Endothelial cell of umbilical vein (primary cell): ENCODE results near the gene CHCHD10. TPM values are rescaled to one million over a fixed set of nuclear protein-coding genes. Genes with fewer than 3 reads are reported as not detected.

ENCODE experiments used
- BruUV-seq: library from RNA; stranded (reverse); fragments of 400-500 nt; replicated peaks from 2 replicates; lab custom pipeline; 2021; lab: Mats Ljungman, UMichigan
- CTCF ChIA-PET: fragments of 300-600, 350-600 bp; sonication (Branson Sonifier 250); formaldehyde crosslinking; loops from one replicate; lab custom pipeline; 2021; ENCODE audit warnings: antibody characterized with exemption, inconsistent platforms; lab: Charles Lee
- POLR2A ChIA-PET: fragments of 300-600, 350-600 bp; sonication (Branson Sonifier 250); formaldehyde crosslinking; loops from one replicate; lab custom pipeline; 2021; ENCODE audit warnings: antibody characterized with exemption, inconsistent platforms; lab: Charles Lee
- DNase-seq: peaks from one replicate; pipeline ENCODE4 v3.0.0-alpha.2; 2011; ENCODE audit warnings: low read depth, low spot score
- FAIRE-seq: peaks from 2 replicates; lab custom pipeline; 2011; peaks lifted over from hg19 to GRCh38; lab: Jason Lieb, UNC
- H2AFZ ChIP-seq: 2 replicates; pipeline ENCODE4 v1.6.0; 2012; ENCODE audit warnings: low read depth, low read length, control low read depth, inconsistent platforms
- H3K27ac ChIP-seq: 2 replicates; pipeline ENCODE4 v1.5.1; 2011; ENCODE audit warnings: low read depth, mild to moderate bottlenecking, control low read depth, low read length, moderate library complexity; ENCODE audit not compliant: insufficient read depth
- H3K27me3 ChIP-seq, 2 experiments: 2 replicates each; pipeline versions ENCODE4 v1.6.0 to v1.6.1; 2011; ENCODE audit warnings: low read length in 2 of 2, mixed read lengths in 1 of 2; ENCODE audit not compliant: control insufficient read depth in 2 of 2, insufficient read depth in 2 of 2
- H3K36me3 ChIP-seq, 2 experiments: 2 replicates in 1 of 2; 3 replicates in 1 of 2; pipeline ENCODE4 v1.5.1; 2011; ENCODE audit warnings: low read length in 2 of 2, mild to moderate bottlenecking in 1 of 2, moderate library complexity in 1 of 2; ENCODE audit not compliant: control insufficient read depth in 2 of 2, insufficient read depth in 2 of 2; ENCODE audit errors: extremely low read depth in 1 of 2
- H3K4me1 ChIP-seq: 3 replicates; pipeline ENCODE4 v1.5.1; 2011; ENCODE audit warnings: mild to moderate bottlenecking, low read length; ENCODE audit not compliant: control insufficient read depth, insufficient read depth; ENCODE audit errors: extremely low read depth
- H3K4me2 ChIP-seq: 2 replicates; pipeline ENCODE4 v1.6.1; 2011; ENCODE audit warnings: low read length, control low read depth, mixed read lengths; ENCODE audit not compliant: insufficient read depth
- H3K4me3 ChIP-seq, 3 experiments: fragments of 200-600 bp in 1 of 3; sonication (generic), shearing (Covaris generic) in 1 of 3; replicated peaks in 1 of 3; 2 replicates each; pipeline ENCODE4 v1.5.1; 2011 to 2016; ENCODE audit warnings: control low read depth in 3 of 3, low read length in 3 of 3, mild to moderate bottlenecking in 2 of 3, inconsistent platforms in 1 of 3, low read depth in 1 of 3, moderate library complexity in 1 of 3; ENCODE audit not compliant: insufficient read depth in 1 of 3
- H3K79me2 ChIP-seq: 2 replicates; pipeline ENCODE4 v1.6.0; 2012; ENCODE audit warnings: low read length, inconsistent platforms; ENCODE audit not compliant: control insufficient read depth, insufficient read depth
- H3K9ac ChIP-seq: replicated peaks from 2 replicates; pipeline ENCODE3; 2011; ENCODE audit warnings: low read length, control low read depth; ENCODE audit not compliant: insufficient read depth; ENCODE audit errors: extremely low read depth
- H3K9me1 ChIP-seq: replicated peaks from 3 replicates; pipeline ENCODE4 v1.6.0; 2011; ENCODE audit warnings: mild to moderate bottlenecking, low read length; ENCODE audit not compliant: control insufficient read depth, insufficient read depth; ENCODE audit errors: extremely low read depth
- H3K9me3 ChIP-seq: replicated peaks from 2 replicates; pipeline ENCODE4 v1.5.1; 2012; ENCODE audit warnings: low read length, inconsistent platforms; ENCODE audit not compliant: control insufficient read depth, insufficient read depth
- H4K20me1 ChIP-seq: replicated peaks from 2 replicates; pipeline ENCODE3; 2011; ENCODE audit warnings: mild to moderate bottlenecking, low read length; ENCODE audit not compliant: control insufficient read depth, insufficient read depth; ENCODE audit errors: extremely low read depth
- EZH2 ChIP-seq: IDR thresholded peaks from 2 replicates; pipeline ENCODE4 v1.6.1; 2012; ENCODE audit warnings: borderline replicate concordance, low read depth, mild to moderate bottlenecking, moderate library complexity, low read length, inconsistent platforms; ENCODE audit not compliant: severe bottlenecking
- FOS ChIP-seq: IDR thresholded peaks from 2 replicates; pipeline ENCODE4 v1.6.1; 2011; ENCODE audit warnings: mild to moderate bottlenecking, low read length, moderate library complexity, borderline replicate concordance; ENCODE audit not compliant: insufficient read depth
- GATA2 ChIP-seq: IDR thresholded peaks from 2 replicates; pipeline ENCODE4 v1.7.0; 2011; ENCODE audit warnings: low read depth, mild to moderate bottlenecking, moderate library complexity, mixed read lengths, low read length; ENCODE audit not compliant: insufficient read length, insufficient read depth
- JUN ChIP-seq: IDR thresholded peaks from 2 replicates; pipeline ENCODE4 v1.6.1; 2011; ENCODE audit warnings: borderline replicate concordance, low read depth; ENCODE audit not compliant: insufficient read length, insufficient read depth
- MYC ChIP-seq: IDR thresholded peaks from one replicate; pipeline ENCODE4 v1.6.1; 2011; ENCODE audit warnings: mild to moderate bottlenecking, low read depth, low read length
- POLR2A ChIP-seq: IDR thresholded peaks from 2 replicates; pipeline ENCODE4 v1.6.1; 2012; ENCODE audit warnings: low read depth, mild to moderate bottlenecking, control low read depth, low read length
- POLR2AphosphoS5 ChIP-seq: IDR thresholded peaks from 2 replicates; pipeline ENCODE4 v1.6.1; 2012; ENCODE audit warnings: low read depth, mild to moderate bottlenecking, control low read depth, low read length, moderate library complexity; ENCODE audit not compliant: insufficient read depth
- dilution Hi-C: fragments of 300-500 bp; cut with MboI; formaldehyde crosslinking; loops from one replicate; pipeline ENCODE4 v1.15.0; 2019; ENCODE audit warnings: low sequenced_read_pairs; ENCODE audit not compliant: extremely low pct_ligation_motif_present
- intact Hi-C: fragments of 100-400 bp; cut with micrococcal nuclease; formaldehyde crosslinking; loops from one replicate; pipeline ENCODE4 v1.10.0; 2022
- polyA plus RNA-seq, 4 experiments: library from polyadenylated mRNA; depleted of rRNA in 3 of 4; stranded (reverse) in 3 of 4; unstranded in 1 of 4; fragments of >200 nt; gene quantifications; 2 replicates each; pipeline versions ENCODE4 v1.2.1 to v1.2.3, GENCODE V29; 2011 to 2012; ENCODE audit warnings: missing spikeins in 1 of 4
- total RNA-seq: library from RNA; stranded (reverse); gene quantifications from 2 replicates; pipeline ENCODE4 v1.2.3, GENCODE V29; 2021
- TF ChIP-seq, protein P1 (sequence below), 2 donors: IDR thresholded peaks; 1 replicate in 1 of 2; 2 replicates in 1 of 2; pipeline ENCODE4 v1.5.1; 2011; ENCODE audit warnings: low read length in 2 of 2, mild to moderate bottlenecking in 2 of 2, moderate library complexity in 2 of 2, control low read depth in 1 of 2, inconsistent platforms in 1 of 2, low read depth in 1 of 2; ENCODE audit not compliant: insufficient read depth in 1 of 2; ENCODE audit errors: extremely low read depth in 1 of 2
- TF ChIP-seq, protein P2 (sequence below): IDR thresholded peaks from 2 replicates; pipeline ENCODE4 v1.6.1; 2011; ENCODE audit not compliant: insufficient read depth, insufficient read length

The CHCHD10 gene
- total and polyA plus RNA-seq, 2 donors (not counting 3 experiments of a cell fraction or from before 2014, with no cell fraction given) = 28.1 to 75.6 TPM

DNA sequence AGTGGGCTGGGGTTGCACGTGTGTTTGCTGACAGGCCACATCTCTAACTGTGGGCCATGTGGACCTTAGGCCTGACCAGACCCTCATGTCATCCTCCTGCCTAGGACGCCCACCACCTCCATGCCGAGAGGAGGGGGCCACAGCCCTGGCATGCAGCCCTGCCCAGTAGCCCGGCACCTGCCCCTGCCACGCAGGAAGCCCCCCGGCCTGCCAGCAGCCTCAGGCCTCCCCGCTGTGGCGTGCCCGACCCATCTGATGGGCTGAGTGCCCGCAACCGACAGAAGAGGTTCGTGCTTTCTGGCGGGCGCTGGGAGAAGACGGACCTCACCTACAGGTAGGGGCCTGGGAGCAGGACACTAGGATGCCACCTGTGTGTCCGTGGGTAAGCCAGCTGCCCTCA is 11.3 kb upstream of the CHCHD10 start:
- DNase-seq = no peak
- TF ChIP-seq, protein P1, sequence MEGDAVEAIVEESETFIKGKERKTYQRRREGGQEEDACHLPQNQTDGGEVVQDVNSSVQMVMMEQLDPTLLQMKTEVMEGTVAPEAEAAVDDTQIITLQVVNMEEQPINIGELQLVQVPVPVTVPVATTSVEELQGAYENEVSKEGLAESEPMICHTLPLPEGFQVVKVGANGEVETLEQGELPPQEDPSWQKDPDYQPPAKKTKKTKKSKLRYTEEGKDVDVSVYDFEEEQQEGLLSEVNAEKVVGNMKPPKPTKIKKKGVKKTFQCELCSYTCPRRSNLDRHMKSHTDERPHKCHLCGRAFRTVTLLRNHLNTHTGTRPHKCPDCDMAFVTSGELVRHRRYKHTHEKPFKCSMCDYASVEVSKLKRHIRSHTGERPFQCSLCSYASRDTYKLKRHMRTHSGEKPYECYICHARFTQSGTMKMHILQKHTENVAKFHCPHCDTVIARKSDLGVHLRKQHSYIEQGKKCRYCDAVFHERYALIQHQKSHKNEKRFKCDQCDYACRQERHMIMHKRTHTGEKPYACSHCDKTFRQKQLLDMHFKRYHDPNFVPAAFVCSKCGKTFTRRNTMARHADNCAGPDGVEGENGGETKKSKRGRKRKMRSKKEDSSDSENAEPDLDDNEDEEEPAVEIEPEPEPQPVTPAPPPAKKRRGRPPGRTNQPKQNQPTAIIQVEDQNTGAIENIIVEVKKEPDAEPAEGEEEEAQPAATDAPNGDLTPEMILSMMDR (IDR thresholded peaks at IDR 0.05; ENCODE audit: extremely low read depth in 1 of 2, insufficient read depth in 1 of 2, low read depth in 1 of 2, low read length in 2 of 2) = no peak
- TF ChIP-seq POLR2A = no peak
- TF ChIP-seq JUN = no peak
- TF ChIP-seq, protein P2, sequence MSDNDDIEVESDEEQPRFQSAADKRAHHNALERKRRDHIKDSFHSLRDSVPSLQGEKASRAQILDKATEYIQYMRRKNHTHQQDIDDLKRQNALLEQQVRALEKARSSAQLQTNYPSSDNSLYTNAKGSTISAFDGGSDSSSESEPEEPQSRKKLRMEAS = no peak
- no peak for TF ChIP-seq FOS
- no peak for TF ChIP-seq POLR2AphosphoS5
- no peak for TF ChIP-seq EZH2
- TF ChIP-seq MYC = no peak
- TF ChIP-seq GATA2 = no peak
- ChIA-PET POLR2A (no interaction called here), CTCF (interaction anchor here (1.1 kb wide), 1 partner anchor 13 kb away, joined by 3 read pairs; no protein-coding TSS in a partner anchor)
- H4K20me1 ChIP-seq = no peaks in the 10 kb centered on the region
- no peaks in the 10 kb centered on the region for H3K4me1 ChIP-seq
- no peaks in the 10 kb centered on the region for H3K36me3 ChIP-seq
- no peak overlapping the region for H3K4me2 ChIP-seq
- H3K9me3 ChIP-seq = no peaks in the 10 kb centered on the region
- H3K27me3 ChIP-seq = no peaks in the 10 kb centered on the region
- H3K79me2 ChIP-seq = no peaks in the 10 kb centered on the region
- H3K27ac ChIP-seq = no peak overlapping the region
- no peak overlapping the region for H3K9ac ChIP-seq
- FAIRE-seq = no peak
- no TSS peak for BruUV-seq
- H3K4me3 ChIP-seq = no peak overlapping the region
- H2AFZ ChIP-seq = no peak overlapping the region
- intact Hi-C loops (no loop called here), dilution Hi-C loops (no loop called here)
- no peaks in the 10 kb centered on the region for H3K9me1 ChIP-seq
